HCT116 (cell line): ENCODE measurements around the gene POLA2. TPM values are rescaled to one million over a fixed set of nuclear protein-coding genes. Genes with fewer than 3 reads are reported as not detected.
A peak's percentile ranks its signal among the peaks of the same experiment; 100 is the strongest.

Source experiments
- ATAC-seq: fragments of 200-7000 bp; cut with Tn5 transposase; 2 replicates; pipeline ENCODE4 v1.9.1; 2020; ENCODE audit warnings: mild to moderate bottlenecking, moderate library complexity
- BruUV-seq: library from RNA; stranded (reverse); fragments of 400-500 nt; replicated peaks from 2 replicates; lab custom pipeline; 2021; lab: Mats Ljungman, UMichigan
- CTCF ChIA-PET: fragments of 300-600 bp; sonication (Branson Sonifier 250); formaldehyde crosslinking; loops from one replicate; lab custom pipeline; 2021; ENCODE audit warnings: antibody characterized with exemption; lab: Charles Lee
- POLR2A ChIA-PET: fragments of 300-600, 350-600 bp; sonication (Branson Sonifier 250); formaldehyde crosslinking; loops from one replicate; lab custom pipeline; 2021; ENCODE audit warnings: antibody characterized with exemption; lab: Charles Lee
- RAD21 ChIA-PET, 2 experiments: fragments of 300-600 bp; sonication (Branson Sonifier 250); formaldehyde crosslinking; loops; one replicate each; lab custom pipeline; 2023; ENCODE audit warnings: low total read pairs in 2 of 2; ENCODE audit not compliant: uncharacterized antibody in 2 of 2, unreplicated experiment in 2 of 2, low non-redundant PET in 1 of 2; lab: Charles Lee
- DNase-seq: peaks from one replicate; pipeline ENCODE4 v3.0.0-alpha.2; 2010; ENCODE audit warnings: low read depth, low spot score
- H2AFZ ChIP-seq: fragments of 200-600 bp; shearing (Covaris generic), sonication (generic); 2 replicates; pipeline ENCODE4 v1.6.1; 2017; ENCODE audit warnings: low read depth, mixed run types, mixed read lengths, antibody characterized with exemption, low read length; ENCODE audit not compliant: poor library complexity, severe bottlenecking
- H3K27ac ChIP-seq: 2 replicates; pipeline ENCODE4 v1.5.1; 2012; ENCODE audit warnings: low read depth, low read length
- H3K27me3 ChIP-seq: fragments of 200-600 bp; sonication (generic); 2 replicates; pipeline ENCODE4 v1.6.1; 2016; ENCODE audit warnings: mixed run types, low read length, mixed read lengths; ENCODE audit not compliant: insufficient read depth
- H3K36me3 ChIP-seq, 2 experiments: fragments of 200-500 bp in 1 of 2; fragments of 200-600 bp in 1 of 2; sonication (Bioruptor generic) in 1 of 2; sonication (generic) in 1 of 2; 2 replicates each; pipeline versions ENCODE4 v1.5.1 to v1.6.1; 2014 to 2016; ENCODE audit warnings: low read length in 2 of 2, inconsistent platforms in 1 of 2, mixed read lengths in 1 of 2, mixed run types in 1 of 2; ENCODE audit not compliant: insufficient read depth in 2 of 2, control insufficient read depth in 1 of 2
- H3K4me1 ChIP-seq, 2 experiments: fragments of 200-600 bp in 1 of 2; sonication (generic) in 1 of 2; 2 replicates each; pipeline versions ENCODE4 v1.5.1 to v1.6.1; 2012 to 2017; ENCODE audit warnings: low read length in 2 of 2, inconsistent platforms in 1 of 2, mild to moderate bottlenecking in 1 of 2, mixed read lengths in 1 of 2, mixed run types in 1 of 2, moderate library complexity in 1 of 2; ENCODE audit not compliant: insufficient read depth in 2 of 2, control insufficient read depth in 1 of 2
- H3K4me2 ChIP-seq: fragments of 200-600 bp; sonication (generic); 2 replicates; pipeline ENCODE4 v1.6.1; 2017; ENCODE audit warnings: mixed run types, low read length, mixed read lengths
- H3K4me3 ChIP-seq, 2 experiments: fragments of 200-600 bp in 1 of 2; sonication (generic) in 1 of 2; replicated peaks in 1 of 2; 2 replicates each; pipeline ENCODE4 v1.5.1; 2011 to 2016; ENCODE audit warnings: low read length in 2 of 2, control low read depth in 1 of 2, low read depth in 1 of 2, mild to moderate bottlenecking in 1 of 2, mixed read lengths in 1 of 2, mixed run types in 1 of 2
- H3K79me2 ChIP-seq: fragments of 200-600 bp; sonication (generic); 2 replicates; pipeline ENCODE4 v1.6.1; 2017; ENCODE audit warnings: mild to moderate bottlenecking, mixed run types, low read length, moderate library complexity, mixed read lengths; ENCODE audit not compliant: insufficient read depth
- H3K9ac ChIP-seq: fragments of 200-600 bp; sonication (generic); 2 replicates; pipeline ENCODE4 v1.6.1; 2016; ENCODE audit warnings: low read length, mixed read lengths
- H3K9me2 ChIP-seq: fragments of 200-600 bp; sonication (generic), shearing (Covaris generic); 2 replicates; pipeline ENCODE4 v1.6.1; 2017; ENCODE audit warnings: mixed run types, mild to moderate bottlenecking, moderate library complexity; ENCODE audit not compliant: insufficient read depth
- H3K9me3 ChIP-seq, 2 experiments: fragments of 200-500 bp in 1 of 2; fragments of 200-600 bp in 1 of 2; sonication (Bioruptor generic) in 1 of 2; sonication (generic) in 1 of 2; 2 replicates each; pipeline ENCODE4 v1.6.1; 2014 to 2017; ENCODE audit warnings: low read length in 2 of 2, mixed read lengths in 2 of 2, inconsistent platforms in 1 of 2, low read depth in 1 of 2, mild to moderate bottlenecking in 1 of 2, mixed run types in 1 of 2, moderate library complexity in 1 of 2; ENCODE audit not compliant: control insufficient read depth in 1 of 2, insufficient read depth in 1 of 2
- H4K20me1 ChIP-seq: fragments of 200-600 bp; sonication (generic), shearing (Covaris generic); 2 replicates; pipeline ENCODE4 v1.6.1; 2017; ENCODE audit warnings: mixed run types, mild to moderate bottlenecking, moderate library complexity; ENCODE audit not compliant: insufficient read depth
- ATF3 ChIP-seq: IDR thresholded peaks from 2 replicates; pipeline ENCODE4 v1.6.1; 2012
- EGR1 ChIP-seq: IDR thresholded peaks from 2 replicates; pipeline ENCODE4 v1.6.1; 2012; ENCODE audit warnings: low read depth
- ELF1 ChIP-seq: IDR thresholded peaks from 2 replicates; pipeline ENCODE4 v1.6.1; 2012; ENCODE audit warnings: low read depth, borderline replicate concordance
- EZH2 ChIP-seq: fragments of 200-600 bp; sonication (generic); IDR thresholded peaks from 2 replicates; pipeline ENCODE4 v1.6.1; 2017; ENCODE audit warnings: antibody characterized with exemption, mixed run types
- SIN3A ChIP-seq: IDR thresholded peaks from 2 replicates; pipeline ENCODE4 v1.6.1; 2012; ENCODE audit warnings: low read depth
- SRF ChIP-seq: IDR thresholded peaks from 2 replicates; pipeline ENCODE4 v1.6.1; 2012; ENCODE audit warnings: low read depth
- ZNF274 ChIP-seq: fragments of 200-500 bp; sonication (Bioruptor generic); IDR thresholded peaks from 2 replicates; pipeline ENCODE4 v1.6.1; 2014; ENCODE audit warnings: mild to moderate bottlenecking, low read depth, low read length, inconsistent platforms
- intact Hi-C: fragments of 100-400 bp; cut with micrococcal nuclease; formaldehyde crosslinking; loops from 2 replicates; pipeline ENCODE4 v1.10.0; 2022
- total RNA-seq: library from RNA; stranded (reverse); gene quantifications from one replicate; pipeline ENCODE4 v1.2.1, GENCODE V29; 2021; ENCODE audit not compliant: unreplicated experiment
- TF ChIP-seq, protein P1 (sequence below): IDR thresholded peaks from 2 replicates; pipeline ENCODE4 v1.6.1; 2011; ENCODE audit warnings: mild to moderate bottlenecking, low read length, moderate library complexity; ENCODE audit not compliant: insufficient replicate concordance; ENCODE audit errors: extremely low read depth
- TF ChIP-seq, protein P2 (sequence below): IDR thresholded peaks from 2 replicates; pipeline ENCODE4 v1.6.1; 2012

The POLA2 gene
- total RNA-seq, 1 experiment from 2014 or later = 20.0 TPM

- TF ChIP-seq, protein P1, sequence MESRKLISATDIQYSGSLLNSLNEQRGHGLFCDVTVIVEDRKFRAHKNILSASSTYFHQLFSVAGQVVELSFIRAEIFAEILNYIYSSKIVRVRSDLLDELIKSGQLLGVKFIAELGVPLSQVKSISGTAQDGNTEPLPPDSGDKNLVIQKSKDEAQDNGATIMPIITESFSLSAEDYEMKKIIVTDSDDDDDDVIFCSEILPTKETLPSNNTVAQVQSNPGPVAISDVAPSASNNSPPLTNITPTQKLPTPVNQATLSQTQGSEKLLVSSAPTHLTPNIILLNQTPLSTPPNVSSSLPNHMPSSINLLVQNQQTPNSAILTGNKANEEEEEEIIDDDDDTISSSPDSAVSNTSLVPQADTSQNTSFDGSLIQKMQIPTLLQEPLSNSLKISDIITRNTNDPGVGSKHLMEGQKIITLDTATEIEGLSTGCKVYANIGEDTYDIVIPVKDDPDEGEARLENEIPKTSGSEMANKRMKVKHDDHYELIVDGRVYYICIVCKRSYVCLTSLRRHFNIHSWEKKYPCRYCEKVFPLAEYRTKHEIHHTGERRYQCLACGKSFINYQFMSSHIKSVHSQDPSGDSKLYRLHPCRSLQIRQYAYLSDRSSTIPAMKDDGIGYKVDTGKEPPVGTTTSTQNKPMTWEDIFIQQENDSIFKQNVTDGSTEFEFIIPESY = no peak
- no peak for TF ChIP-seq EZH2
- TF ChIP-seq SRF = no peak
- TF ChIP-seq ELF1 = no peak
- TF ChIP-seq ZNF274 = no peak
- no peak for TF ChIP-seq SIN3A
- no peak for TF ChIP-seq ATF3
Observed at GRCh38 chr11:65214212-65214845, 47.4 kb upstream of the POLA2 start (continued).

- no peaks in the 10 kb centered on the region for H3K9me3 ChIP-seq
- H4K20me1 ChIP-seq = no peaks in the 10 kb centered on the region
- H3K4me3 ChIP-seq = no peak overlapping the region
- TF ChIP-seq, protein P2, sequence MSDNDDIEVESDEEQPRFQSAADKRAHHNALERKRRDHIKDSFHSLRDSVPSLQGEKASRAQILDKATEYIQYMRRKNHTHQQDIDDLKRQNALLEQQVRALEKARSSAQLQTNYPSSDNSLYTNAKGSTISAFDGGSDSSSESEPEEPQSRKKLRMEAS = no peak
- TF ChIP-seq EGR1 = peak; percentile 36; the same call in 1 of the 2 replicates
- H3K79me2 ChIP-seq = no peaks in the 10 kb centered on the region
- H3K9ac ChIP-seq = no peak overlapping the region
- intact Hi-C loops = no loop called here
- H3K9me2 ChIP-seq = no peaks in the 10 kb centered on the region
- no peak overlapping the region for H3K4me2 ChIP-seq
- ATAC-seq (no peak), DNase-seq (no peak)
- peaks cover 3 to 11% of the 10 kb centered on the region in 2 experiments; a peak in 2 of 4 replicates for H3K36me3 ChIP-seq
- no peaks in the 10 kb centered on the region for H3K27me3 ChIP-seq
- POLR2A ChIA-PET = no interaction called here
- RAD21 ChIA-PET = no interaction called here
- no peak overlapping the region for H2AFZ ChIP-seq
- CTCF ChIA-PET = no interaction called here
- no TSS peak for BruUV-seq
- peaks cover 0 to 14% of the 10 kb centered on the region in 2 experiments; a peak in 1 of 4 replicates for H3K4me1 ChIP-seq
- H3K27ac ChIP-seq = no peak overlapping the region
Observed at GRCh38 chr11:65215441-65216076, 46.2 kb upstream of the POLA2 start.
